ENCODE results near the gene GPR156.

The GPR156 gene

DNA sequence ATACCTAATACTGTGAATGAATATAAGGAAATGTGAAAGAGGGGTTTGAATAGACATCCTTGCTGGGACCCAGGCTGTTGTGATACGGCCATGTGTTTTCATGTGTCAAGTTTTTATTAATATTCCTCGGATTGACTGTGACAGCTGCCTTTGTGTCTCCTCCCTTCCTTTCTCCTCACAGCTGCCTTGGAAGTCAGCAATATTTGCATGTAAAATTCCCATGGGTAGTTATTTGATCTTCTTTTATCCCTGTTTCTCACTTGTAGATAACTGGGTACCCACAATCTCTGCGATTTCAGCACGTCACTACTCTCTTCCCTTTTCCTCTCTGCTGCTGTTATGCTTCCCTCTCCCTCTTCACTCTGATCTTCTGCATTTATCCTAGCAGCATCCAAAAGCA is 9.4 kb downstream of the GPR156 start:
- TF ChIP-seq, protein P1, sequence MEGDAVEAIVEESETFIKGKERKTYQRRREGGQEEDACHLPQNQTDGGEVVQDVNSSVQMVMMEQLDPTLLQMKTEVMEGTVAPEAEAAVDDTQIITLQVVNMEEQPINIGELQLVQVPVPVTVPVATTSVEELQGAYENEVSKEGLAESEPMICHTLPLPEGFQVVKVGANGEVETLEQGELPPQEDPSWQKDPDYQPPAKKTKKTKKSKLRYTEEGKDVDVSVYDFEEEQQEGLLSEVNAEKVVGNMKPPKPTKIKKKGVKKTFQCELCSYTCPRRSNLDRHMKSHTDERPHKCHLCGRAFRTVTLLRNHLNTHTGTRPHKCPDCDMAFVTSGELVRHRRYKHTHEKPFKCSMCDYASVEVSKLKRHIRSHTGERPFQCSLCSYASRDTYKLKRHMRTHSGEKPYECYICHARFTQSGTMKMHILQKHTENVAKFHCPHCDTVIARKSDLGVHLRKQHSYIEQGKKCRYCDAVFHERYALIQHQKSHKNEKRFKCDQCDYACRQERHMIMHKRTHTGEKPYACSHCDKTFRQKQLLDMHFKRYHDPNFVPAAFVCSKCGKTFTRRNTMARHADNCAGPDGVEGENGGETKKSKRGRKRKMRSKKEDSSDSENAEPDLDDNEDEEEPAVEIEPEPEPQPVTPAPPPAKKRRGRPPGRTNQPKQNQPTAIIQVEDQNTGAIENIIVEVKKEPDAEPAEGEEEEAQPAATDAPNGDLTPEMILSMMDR (conservative IDR thresholded peaks at IDR 0.05; ENCODE audit: low read depth, low read length), result no peak
- H3K4me3 ChIP-seq (ENCODE audit: low read length), result no peak overlapping the region
- no peak for DNase-seq (ENCODE audit: low read depth)

DNA sequence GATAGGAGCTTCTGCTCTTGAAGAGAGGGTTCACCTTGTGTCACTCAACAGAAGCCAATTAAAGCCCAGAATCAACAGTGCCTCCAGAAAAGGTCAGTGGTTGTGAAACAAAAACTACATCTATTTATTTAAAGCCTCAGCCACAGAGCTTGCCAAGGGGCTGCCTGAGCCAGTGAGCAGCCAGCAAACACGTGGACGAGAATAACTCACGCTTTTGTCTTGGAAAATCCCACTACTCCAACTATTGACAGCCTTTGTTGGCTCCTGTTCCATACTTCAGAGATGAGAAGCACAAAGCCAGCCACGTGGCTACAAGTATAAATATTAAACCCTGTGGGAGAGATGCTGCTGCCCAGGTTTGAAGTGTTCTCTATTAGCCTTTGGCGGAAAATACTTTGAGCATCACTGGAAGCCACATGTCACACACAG is 10.3 kb downstream of the GPR156 start:
- H3K4me3 ChIP-seq (ENCODE audit: low read length), result no peak overlapping the region
- TF ChIP-seq, protein P1 (conservative IDR thresholded peaks at IDR 0.05; ENCODE audit: low read depth, low read length), result no peak
- DNase-seq (ENCODE audit: low read depth), result peak; percentile 16

DNA sequence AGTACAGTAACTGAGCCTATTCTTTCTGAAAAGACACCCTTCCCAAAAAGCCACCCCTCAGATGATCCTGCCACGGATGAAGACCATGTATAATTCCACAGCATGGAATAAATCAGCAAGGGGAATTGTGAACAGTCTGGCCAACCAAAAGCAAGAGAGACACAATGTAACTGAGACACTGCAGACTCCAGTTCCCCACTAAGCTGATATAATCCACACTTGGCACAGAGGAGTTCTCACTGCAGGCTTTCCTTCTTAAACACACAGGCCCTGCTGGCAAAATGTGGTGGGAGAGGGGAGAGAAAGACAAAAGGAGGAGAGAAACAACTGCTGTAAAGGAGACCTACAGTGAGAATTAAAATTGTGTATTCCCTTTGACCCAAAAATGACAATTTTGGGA is 12.7 kb downstream of the GPR156 start:
- DNase-seq (ENCODE audit: low read depth), result peak; percentile 38
- TF ChIP-seq, protein P1 (conservative IDR thresholded peaks at IDR 0.05; ENCODE audit: low read depth, low read length), result no peak
- H3K4me3 ChIP-seq (ENCODE audit: low read length), result no peak overlapping the region

DNA sequence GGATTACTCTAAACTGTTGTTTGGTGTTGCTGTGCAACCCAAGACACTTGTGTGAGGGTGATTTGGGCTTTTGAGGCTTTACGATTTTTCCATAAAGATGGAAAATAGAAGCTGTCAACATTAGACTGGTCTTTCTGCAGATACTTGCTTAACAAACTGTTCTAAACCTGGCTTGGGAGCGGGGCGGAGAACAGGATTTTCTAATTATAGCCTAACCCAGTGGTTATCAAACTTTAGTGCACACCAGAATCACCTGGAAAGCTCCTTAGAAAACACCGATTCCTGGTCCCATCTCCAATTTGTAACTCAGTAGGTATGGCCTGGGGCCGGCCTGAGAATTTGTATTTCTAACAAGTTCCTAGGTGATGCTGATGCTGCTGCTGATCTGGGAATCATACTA is 19.0 kb downstream of the GPR156 start:
- TF ChIP-seq, protein P1 (conservative IDR thresholded peaks at IDR 0.05; ENCODE audit: low read depth, low read length), result no peak
- DNase-seq (ENCODE audit: low read depth), result no peak
- H3K4me3 ChIP-seq (ENCODE audit: low read length), result no peak overlapping the region

DNA sequence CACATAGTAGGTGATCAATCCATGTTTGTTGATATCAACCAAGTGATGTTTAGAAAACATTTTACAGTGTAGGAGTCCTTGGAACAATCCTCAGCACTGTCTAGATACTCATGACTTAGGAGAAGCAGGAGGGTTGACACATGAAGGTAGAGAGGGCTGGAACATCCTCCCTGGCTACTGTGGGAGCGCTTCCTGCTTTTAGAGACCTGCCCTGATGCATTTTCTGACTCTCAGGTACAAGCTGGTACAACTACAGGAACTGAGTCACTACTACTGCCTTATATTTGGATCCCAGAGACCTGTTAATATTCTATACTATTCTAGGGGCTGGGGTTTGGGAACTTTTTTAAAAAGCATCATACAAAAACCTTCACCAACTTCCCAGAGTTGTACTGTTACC is 20.1 kb downstream of the GPR156 start:
- DNase-seq (ENCODE audit: low read depth), result no peak

DNA sequence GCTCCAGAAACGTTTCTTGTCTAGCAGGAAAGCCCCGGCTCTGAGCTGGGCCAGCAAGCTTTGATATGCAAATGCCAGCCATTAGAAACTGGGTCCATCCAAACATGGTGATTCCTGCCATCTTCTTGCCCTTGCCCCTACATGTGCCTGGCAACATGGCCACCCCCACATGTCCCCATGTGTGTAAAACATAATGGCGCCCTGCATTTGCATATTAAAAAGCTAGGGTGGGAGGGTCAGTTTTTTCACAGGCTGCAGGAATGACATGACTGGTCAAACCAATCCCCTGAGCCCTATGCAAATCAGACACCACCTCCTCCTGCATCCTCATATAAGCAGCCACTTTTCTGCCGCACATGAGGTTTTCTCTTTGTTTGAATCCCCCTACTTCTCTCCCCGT is 21.2 kb downstream of the GPR156 start:
- TF ChIP-seq, protein P1 (conservative IDR thresholded peaks at IDR 0.05; ENCODE audit: low read depth, low read length), result no peak
- no peak overlapping the region for H3K4me3 ChIP-seq (ENCODE audit: low read length)
- no peak for DNase-seq (ENCODE audit: low read depth)

More for the DNA sequence above, 20.1 kb downstream of the GPR156 start:
- TF ChIP-seq, protein P1 (conservative IDR thresholded peaks at IDR 0.05; ENCODE audit: low read depth, low read length), result no peak
- H3K4me3 ChIP-seq (ENCODE audit: low read length), result no peak overlapping the region

- no peak for DNase-seq (ENCODE audit: low read depth)
- no peak overlapping the region for H3K4me3 ChIP-seq (ENCODE audit: low read length)
- TF ChIP-seq, protein P1 (conservative IDR thresholded peaks at IDR 0.05; ENCODE audit: low read depth, low read length), result no peak
Observed at GRCh38 chr3:120258009-120258408, 27.0 kb downstream of the GPR156 start.

Measured in retinal pigment epithelial cell (primary cell).